ENCODE results near the gene AADAC. TPM values are rescaled to one million over a fixed set of nuclear protein-coding genes. Genes with fewer than 3 reads are reported as not detected.
"Not testable (repeated sequence)": the region's sequence is repeated elsewhere in the genome, so short reads cannot be mapped to it uniquely, and the experiment has no call there.

Gene AADAC
- polyA plus RNA-seq, 4 donors: 0.17 to 1.9 (median 0.17) TPM; not detected in 1

DNA sequence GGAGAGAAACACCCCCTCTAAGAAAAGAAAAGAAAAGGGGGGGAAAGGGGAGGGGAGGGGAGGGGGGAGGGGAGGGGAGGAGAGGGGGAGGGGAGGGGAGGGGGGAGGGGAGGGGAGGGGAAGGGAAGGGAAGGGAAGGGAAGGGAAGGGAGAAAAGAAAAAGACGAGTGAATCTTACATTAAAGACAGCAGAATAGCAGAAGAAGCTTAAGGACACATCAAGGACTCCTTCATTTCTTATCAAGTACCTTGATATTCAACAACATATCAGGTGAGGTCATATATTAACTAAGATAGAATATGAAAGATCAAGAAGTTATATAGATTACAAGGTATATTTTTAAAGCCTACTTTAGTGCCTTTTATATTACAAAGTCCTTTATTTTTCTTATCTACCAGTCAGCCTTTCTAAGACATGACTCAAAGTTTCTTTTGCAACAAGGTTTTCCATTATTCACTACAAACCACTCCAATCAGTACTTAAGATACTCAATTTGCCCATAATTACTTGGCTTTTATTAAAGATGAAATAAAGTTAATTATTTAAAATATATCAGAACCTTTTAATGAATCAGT lies 17.7 kb upstream of the AADAC start:
- no peak for DNase-seq (ENCODE audit: low read depth in 4 of 4, low spot score in 2 of 4)

DNA sequence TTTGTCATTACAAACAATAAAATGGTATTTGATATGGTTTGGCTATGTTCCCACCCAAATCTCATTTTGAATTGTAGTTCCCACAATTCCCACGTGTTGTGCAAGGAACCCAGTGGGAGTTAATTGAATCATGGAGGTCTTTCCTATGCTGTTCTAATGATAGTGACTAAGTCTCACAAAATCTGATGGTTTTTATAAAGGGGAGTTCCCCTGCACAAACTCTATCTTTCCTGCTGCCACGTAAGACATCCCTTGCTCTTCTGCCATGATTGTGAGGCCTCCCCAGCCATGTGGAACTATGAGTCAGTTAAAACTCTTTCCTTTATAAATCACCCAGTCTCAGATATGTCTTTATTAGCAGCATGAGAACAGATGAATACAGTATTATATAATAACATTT lies 15.4 kb upstream of the AADAC start:
- DNase-seq (ENCODE audit: low read depth in 4 of 4, low spot score in 2 of 4): no peak

GRCh38 chr3:151800431-151800830 lies 13.5 kb upstream of the AADAC start:
- DNase-seq (ENCODE audit: low read depth in 4 of 4, low spot score in 2 of 4): no peak

DNA sequence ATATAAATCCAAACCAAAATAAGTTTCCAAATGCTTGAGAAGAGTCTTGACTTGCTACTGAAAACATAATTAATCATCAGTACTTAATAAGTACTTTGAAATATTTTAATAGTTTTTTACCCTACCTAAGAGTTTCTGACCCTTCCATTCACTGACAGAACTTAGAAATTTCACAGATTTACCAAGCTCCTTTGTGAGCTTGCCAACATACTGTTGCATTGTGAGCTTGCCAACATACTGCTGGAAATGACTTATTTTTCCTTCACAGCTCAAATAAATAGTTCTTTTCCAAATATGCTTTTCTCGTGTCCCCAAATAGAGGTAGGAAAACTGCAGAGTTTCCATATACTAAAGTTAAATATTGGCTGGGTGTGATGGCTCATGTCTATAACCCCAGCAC lies 9.6 kb upstream of the AADAC start:
- DNase-seq (ENCODE audit: low read depth in 4 of 4, low spot score in 2 of 4): no peak

- DNase-seq (ENCODE audit: low read depth in 4 of 4, low spot score in 2 of 4): no peak
Measured at GRCh38 chr3:151806838-151807237, 7.1 kb upstream of the AADAC start.

- DNase-seq (ENCODE audit: low read depth in 4 of 4, low spot score in 2 of 4): not testable (repeated sequence)
Measured at GRCh38 chr3:151808926-151809325, 5.0 kb upstream of the AADAC start.

- DNase-seq (ENCODE audit: low read depth in 4 of 4, low spot score in 2 of 4): no peak
Measured at GRCh38 chr3:151811474-151811873, 2.4 kb upstream of the AADAC start.

DNA sequence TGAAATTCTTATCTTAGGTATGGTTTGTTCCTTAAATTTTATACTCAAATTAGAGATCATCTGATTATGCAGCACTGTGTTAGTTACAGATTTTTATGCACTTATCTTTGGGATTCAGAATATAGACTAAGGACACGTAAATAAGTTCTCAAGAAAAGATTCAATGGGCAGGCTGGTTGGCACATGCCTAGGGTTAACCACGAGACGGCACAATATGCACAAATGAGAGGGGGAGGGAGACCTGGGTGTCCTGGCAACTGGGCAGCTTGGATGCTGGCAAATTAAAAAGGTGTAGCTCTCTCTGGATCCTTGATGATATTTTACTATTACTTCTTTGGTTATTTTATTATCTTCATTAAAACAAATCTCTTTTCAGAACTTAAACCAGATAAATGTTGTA lies 672 bp downstream of the AADAC start:
- DNase-seq (ENCODE audit: low read depth in 4 of 4, low spot score in 2 of 4): no peak

GRCh38 chr3:151816091-151816604 lies 2.2 kb downstream of the AADAC start:
- DNase-seq (ENCODE audit: low read depth in 4 of 4, low spot score in 2 of 4): peak in 2 of 4 donors; percentile 19 to 52

DNA sequence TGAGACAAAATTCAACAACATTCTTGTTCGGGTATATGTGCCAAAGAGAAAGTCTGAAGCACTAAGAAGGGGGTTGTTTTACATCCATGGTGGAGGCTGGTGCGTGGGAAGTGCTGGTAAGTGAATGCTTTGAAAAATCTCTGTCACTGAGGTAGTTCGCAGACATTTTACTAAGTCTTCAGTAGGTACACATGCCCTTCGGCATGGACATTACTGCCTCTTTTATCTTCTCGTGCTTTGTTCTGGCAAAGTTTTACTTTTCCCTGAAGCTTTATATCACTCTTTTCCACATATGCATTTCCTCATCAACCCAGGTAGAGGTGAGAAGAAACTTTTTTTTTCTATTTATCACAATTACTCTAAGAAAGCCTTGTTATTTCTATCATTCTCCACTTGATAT lies 3.6 kb downstream of the AADAC start:
- no peak for DNase-seq (ENCODE audit: low read depth in 4 of 4, low spot score in 2 of 4)

DNA sequence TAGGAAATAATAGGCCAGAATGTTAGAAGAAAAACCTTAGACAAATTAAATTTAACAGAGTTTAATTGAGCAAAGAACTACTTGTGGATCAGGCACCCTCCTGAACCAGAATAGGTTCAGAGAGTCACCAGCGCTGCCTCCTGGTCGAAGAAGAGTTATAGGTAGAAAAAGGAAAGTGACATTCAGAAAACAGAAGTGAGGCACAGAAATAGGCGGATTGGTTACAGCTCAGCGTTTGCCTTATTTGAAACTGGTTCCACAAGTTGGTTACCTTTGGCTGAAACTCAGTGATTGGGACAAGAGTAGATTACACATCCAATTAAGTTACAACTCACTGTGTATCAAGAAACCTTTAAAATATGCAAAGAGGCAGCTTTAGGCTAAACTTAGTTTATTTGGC lies 4.4 kb downstream of the AADAC start:
- no peak for DNase-seq (ENCODE audit: low read depth in 4 of 4, low spot score in 2 of 4)

DNA sequence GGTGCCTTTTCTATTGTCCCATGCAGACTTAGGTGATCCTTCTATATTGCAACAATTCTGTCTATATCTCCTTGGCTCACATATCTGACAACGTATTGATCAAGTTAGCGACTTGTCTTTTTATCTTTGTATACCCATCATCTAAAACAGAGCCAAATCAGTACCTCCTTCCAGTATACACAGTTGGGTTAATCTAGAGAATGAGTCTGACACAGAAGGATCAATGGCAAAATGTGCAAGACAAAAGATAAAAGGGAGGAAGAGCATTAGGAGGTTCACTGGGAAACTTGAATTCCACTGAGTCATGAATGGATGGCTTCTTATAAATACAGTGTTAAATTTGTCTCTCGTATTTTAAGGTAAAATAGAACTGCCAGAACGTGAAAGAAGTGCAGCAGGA lies 6.0 kb downstream of the AADAC start:
- no peak for DNase-seq (ENCODE audit: low read depth in 4 of 4, low spot score in 2 of 4)

GRCh38 chr3:151827816-151828215 lies 13.9 kb downstream of the AADAC start:
- DNase-seq (ENCODE audit: low read depth in 4 of 4, low spot score in 2 of 4): no peak

GRCh38 chr3:151835751-151836525 lies 22.0 kb downstream of the AADAC start:
- no peak for DNase-seq (ENCODE audit: low read depth in 4 of 4, low spot score in 2 of 4)

DNA sequence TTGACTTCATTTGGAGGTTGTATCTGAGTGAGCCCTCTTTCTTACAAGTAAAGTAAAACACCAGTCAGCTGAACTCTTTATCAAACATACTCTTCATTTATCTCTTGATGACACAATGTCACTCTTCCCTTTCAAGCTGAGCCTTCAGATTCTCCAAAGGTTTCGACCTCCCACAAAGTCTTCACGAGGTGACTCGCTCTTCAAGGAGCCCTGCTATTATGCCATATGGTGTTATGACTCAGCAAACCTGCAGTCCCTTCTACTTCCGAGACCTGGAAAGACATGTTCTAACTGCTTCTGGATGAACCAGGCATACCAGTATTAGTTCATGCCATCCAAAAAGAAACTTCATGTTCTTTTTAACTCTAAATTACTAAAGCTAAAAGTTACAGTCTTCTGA lies 23.1 kb downstream of the AADAC start:
- DNase-seq (ENCODE audit: low read depth in 4 of 4, low spot score in 2 of 4): no peak

GRCh38 chr3:151838574-151839312 lies 24.8 kb downstream of the AADAC start:
- DNase-seq (ENCODE audit: low read depth in 4 of 4, low spot score in 2 of 4): peak in 3 of 4 donors; percentile 46 to 72 (median 46)

GRCh38 chr3:151839313-151839631 lies 25.4 kb downstream of the AADAC start:
- no peak for DNase-seq (ENCODE audit: low read depth in 4 of 4, low spot score in 2 of 4)

GRCh38 chr3:151841801-151842200 lies 27.9 kb downstream of the AADAC start:
- no peak for DNase-seq (ENCODE audit: low read depth in 4 of 4, low spot score in 2 of 4)

- no peak for DNase-seq (ENCODE audit: low read depth in 4 of 4, low spot score in 2 of 4)
Measured at GRCh38 chr3:151843275-151843674, 29.4 kb downstream of the AADAC start.

- no peak for DNase-seq (ENCODE audit: low read depth in 4 of 4, low spot score in 2 of 4)
Measured at GRCh38 chr3:151845306-151845905, 31.5 kb downstream of the AADAC start.

DNA sequence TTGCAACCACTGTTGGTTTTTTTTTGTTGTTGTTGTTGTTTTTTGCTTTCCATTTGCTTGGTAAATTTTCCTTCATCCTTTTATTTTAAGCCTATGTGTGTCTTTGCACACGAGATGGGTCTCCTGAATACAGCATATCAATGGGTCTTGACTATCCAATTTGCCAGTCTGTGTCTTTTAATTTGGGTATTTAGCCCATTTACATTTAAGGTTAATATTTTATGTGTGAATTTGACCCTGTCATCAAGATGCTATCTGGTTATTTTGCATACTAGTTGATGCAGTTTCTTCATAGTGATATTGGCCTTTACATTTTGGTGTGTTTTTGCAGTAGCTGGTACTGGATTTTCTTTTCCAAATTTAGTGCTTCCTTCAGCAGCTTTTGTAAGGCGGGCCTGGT lies 36.1 kb downstream of the AADAC start:
- DNase-seq (ENCODE audit: low read depth in 4 of 4, low spot score in 2 of 4): not testable (repeated sequence)

Data from left renal cortex interstitium (tissue), 4 donors.